IMR-90 (cell line): Measurements from ENCODE around the gene B3GAT2. TPM values are rescaled to one million over a fixed set of nuclear protein-coding genes. Genes with fewer than 3 reads are reported as not detected.

Experiments used
- ATAC-seq: fragments of 200-7000 bp; cut with Tn5 transposase; 2 replicates; pipeline ENCODE4 v1.9.1; 2020; ENCODE audit warnings: low read depth, mild to moderate bottlenecking, moderate library complexity
- BruUV-seq: library from RNA; stranded (reverse); fragments of 400-500 nt; replicated peaks from 2 replicates; lab custom pipeline; 2021; lab: Mats Ljungman, UMichigan
- CTCF ChIA-PET: fragments of 300-600 bp; formaldehyde crosslinking; extraction: SDS; loops from one replicate; lab custom pipeline; 2021; ENCODE audit warnings: antibody characterized with exemption; lab: Yijun Ruan, JAX
- POLR2A ChIA-PET: fragments of 300-600 bp; sonication (Branson Sonifier 250); formaldehyde crosslinking; loops from one replicate; lab custom pipeline; 2022; ENCODE audit warnings: antibody characterized with exemption; ENCODE audit not compliant: unreplicated experiment; lab: Charles Lee
- DNase-seq: peaks from one replicate; pipeline ENCODE4 v3.0.0; 2013
- H2AFZ ChIP-seq: replicated peaks from 2 replicates; pipeline ENCODE3; 2013; ENCODE audit warnings: low read length, mild to moderate bottlenecking; ENCODE audit not compliant: poor library complexity
- H2AK5ac ChIP-seq: 2 replicates; pipeline ENCODE4 v1.6.1; 2013; ENCODE audit warnings: low read depth, low read length, inconsistent platforms
- H2AK9ac ChIP-seq: replicated peaks from 2 replicates; pipeline ENCODE3; 2013; ENCODE audit warnings: mild to moderate bottlenecking, low read depth, low read length, moderate library complexity; ENCODE audit not compliant: poor library complexity
- H2BK120ac ChIP-seq: 2 replicates; pipeline ENCODE4 v1.6.1; 2013; ENCODE audit warnings: low read depth, low read length, inconsistent platforms
- H2BK15ac ChIP-seq: 3 replicates; pipeline ENCODE4 v1.6.1; 2013; ENCODE audit warnings: low read depth, low read length, inconsistent platforms
- H2BK20ac ChIP-seq: 2 replicates; pipeline ENCODE4 v1.6.1; 2013; ENCODE audit warnings: low read depth, mild to moderate bottlenecking, inconsistent platforms, low read length, moderate library complexity
- H2BK5ac ChIP-seq: 2 replicates; pipeline ENCODE4 v1.6.1; 2013; ENCODE audit warnings: mild to moderate bottlenecking, low read depth, low read length, inconsistent platforms; ENCODE audit not compliant: poor library complexity, severe bottlenecking
- H3K14ac ChIP-seq: replicated peaks from 2 replicates; pipeline ENCODE4 v1.6.1; 2013; ENCODE audit warnings: low read depth, low read length, inconsistent platforms
- H3K18ac ChIP-seq: 2 replicates; pipeline ENCODE4 v1.6.1; 2013; ENCODE audit warnings: low read depth, low read length, control low read depth
- H3K23ac ChIP-seq: 2 replicates; pipeline ENCODE4 v1.6.1; 2013; ENCODE audit warnings: low read depth, low read length, inconsistent platforms
- H3K27ac ChIP-seq: 2 replicates; pipeline ENCODE4 v1.5.1; 2013; ENCODE audit warnings: mild to moderate bottlenecking, control low read depth, low read length; ENCODE audit not compliant: insufficient read depth
- H3K27me3 ChIP-seq: 2 replicates; pipeline ENCODE4 v1.6.1; 2013; ENCODE audit warnings: low read length; ENCODE audit not compliant: control insufficient read depth, insufficient read depth
- H3K36me3 ChIP-seq: 2 replicates; pipeline ENCODE4 v1.6.1; 2013; ENCODE audit warnings: low read length, mixed read lengths; ENCODE audit not compliant: control insufficient read depth, insufficient read depth
- H3K4ac ChIP-seq: 2 replicates; pipeline ENCODE4 v1.6.1; 2013; ENCODE audit warnings: low read depth, low read length, inconsistent platforms
- H3K4me1 ChIP-seq: 2 replicates; pipeline ENCODE4 v1.6.1; 2013; ENCODE audit warnings: low read length, mixed read lengths; ENCODE audit not compliant: control insufficient read depth, insufficient read depth
- H3K4me2 ChIP-seq: 2 replicates; pipeline ENCODE4 v1.6.1; 2013; ENCODE audit warnings: low read depth, mild to moderate bottlenecking, control low read depth, low read length, moderate library complexity
- H3K4me3 ChIP-seq: 2 replicates; pipeline ENCODE4 v1.5.1; 2013; ENCODE audit warnings: low read depth, mild to moderate bottlenecking, control low read depth, low read length, moderate library complexity; ENCODE audit not compliant: insufficient read depth
- H3K56ac ChIP-seq: 2 replicates; pipeline ENCODE4 v1.6.1; 2013; ENCODE audit warnings: low read length, inconsistent platforms; ENCODE audit not compliant: insufficient read depth; ENCODE audit errors: extremely low read depth
- H3K79me1 ChIP-seq, 2 experiments: 2 replicates each; pipeline ENCODE4 v1.6.1; 2013; ENCODE audit warnings: low read length in 2 of 2, inconsistent platforms in 1 of 2, low read depth in 1 of 2
- H3K9ac ChIP-seq: 2 replicates; pipeline ENCODE4 v1.6.1; 2013; ENCODE audit warnings: low read depth, low read length, control low read depth
- H3K9me1 ChIP-seq: 2 replicates; pipeline ENCODE4 v1.6.1; 2013; ENCODE audit warnings: low read length, inconsistent platforms; ENCODE audit not compliant: insufficient read depth
- H3K9me3 ChIP-seq: 2 replicates; pipeline ENCODE4 v1.6.1; 2013; ENCODE audit warnings: low read length; ENCODE audit not compliant: control insufficient read depth, insufficient read depth
- H4K20me1 ChIP-seq: 2 replicates; pipeline ENCODE4 v1.6.1; 2013; ENCODE audit warnings: low read length, inconsistent platforms; ENCODE audit not compliant: insufficient read depth
- H4K5ac ChIP-seq: 2 replicates; pipeline ENCODE4 v1.6.1; 2013; ENCODE audit warnings: mild to moderate bottlenecking, low read depth, low read length, control low read depth
- H4K8ac ChIP-seq, 2 experiments: 2 replicates each; pipeline ENCODE4 v1.6.1; 2013; ENCODE audit warnings: low read depth in 2 of 2, low read length in 2 of 2, control low read depth in 1 of 2, inconsistent platforms in 1 of 2
- H4K91ac ChIP-seq: 2 replicates; pipeline ENCODE4 v1.6.1; 2013; ENCODE audit warnings: low read depth, low read length, inconsistent platforms; ENCODE audit not compliant: insufficient read depth
- BHLHE40 ChIP-seq: fragments of 150-350 bp; IDR thresholded peaks from 2 replicates; pipeline ENCODE4 v1.6.1; 2016; ENCODE audit warnings: mild to moderate bottlenecking, low read depth, low read length
- CEBPB ChIP-seq: IDR thresholded peaks from 2 replicates; pipeline ENCODE4 v1.6.1; 2012; ENCODE audit warnings: low read depth, low read length, improper control_type of control experiment
- CHD1 ChIP-seq: IDR thresholded peaks from 2 replicates; pipeline ENCODE4 v1.6.1; 2012; ENCODE audit warnings: low read depth, low read length, improper control_type of control experiment
- FOS ChIP-seq: fragments of 150-350 bp; IDR thresholded peaks from 2 replicates; pipeline ENCODE4 v1.6.1; 2016; ENCODE audit warnings: low read depth, low read length
- MAFK ChIP-seq: IDR thresholded peaks from 2 replicates; pipeline ENCODE4 v1.6.1; 2012; ENCODE audit warnings: low read depth, low read length, improper control_type of control experiment
- MAZ ChIP-seq: IDR thresholded peaks from 2 replicates; pipeline ENCODE4 v1.6.1; 2012; ENCODE audit warnings: low read depth, mild to moderate bottlenecking, low read length, improper control_type of control experiment, moderate library complexity, borderline replicate concordance
- MXI1 ChIP-seq: IDR thresholded peaks from 2 replicates; pipeline ENCODE4 v1.6.1; 2012; ENCODE audit warnings: low read depth, mild to moderate bottlenecking, low read length, moderate library complexity, borderline replicate concordance
- NFE2L2 ChIP-seq: fragments of 150-350 bp; IDR thresholded peaks from 2 replicates; pipeline ENCODE4 v1.6.1; 2016; ENCODE audit warnings: low read depth, mild to moderate bottlenecking, low read length
- POLR2A ChIP-seq: IDR thresholded peaks from 2 replicates; pipeline ENCODE4 v1.6.1; 2012; ENCODE audit warnings: mild to moderate bottlenecking, low read depth, low read length
- RAD21 ChIP-seq: IDR thresholded peaks from 2 replicates; pipeline ENCODE4 v1.6.1; 2012; ENCODE audit warnings: low read length, improper control_type of control experiment
- RCOR1 ChIP-seq: IDR thresholded peaks from 2 replicates; pipeline ENCODE4 v1.6.1; 2012; ENCODE audit warnings: mild to moderate bottlenecking, low read length, improper control_type of control experiment; ENCODE audit not compliant: insufficient replicate concordance
- RFX5 ChIP-seq: IDR thresholded peaks from 2 replicates; pipeline ENCODE4 v1.8.0; 2012; ENCODE audit warnings: low read depth, mild to moderate bottlenecking, low read length, moderate library complexity
- SMC3 ChIP-seq: fragments of 150-350 bp; IDR thresholded peaks from 2 replicates; pipeline ENCODE4 v1.6.1; 2016; ENCODE audit warnings: low read depth, mild to moderate bottlenecking, antibody characterized with exemption, low read length, moderate library complexity
- whole genome bisulfite sequencing, 2 experiments: methylation state at CpG; one replicate each; pipeline versions ENCODE4 v1.1.5 to v1.1.7; 2013; ENCODE audit warnings: missing lambda C conversion rate in 2 of 2; ENCODE audit not compliant: insufficient read length in 1 of 2; ENCODE audit errors: extremely low coverage in 2 of 2; 5-methylcytosine and 5-hydroxymethylcytosine counted together
- dilution Hi-C: fragments of 300-500 bp; cut with HindIII; formaldehyde crosslinking; loops from one replicate; pipeline ENCODE4 v1.14.3; 2018; ENCODE audit warnings: low sequenced_read_pairs; ENCODE audit not compliant: unreplicated experiment
- in situ Hi-C: fragments of 300-500 bp; cut with MboI; formaldehyde crosslinking; loops from 3 replicates; pipeline ENCODE4 v1.14.3; 2019; ENCODE audit warnings: low sequenced_read_pairs, inconsistent platforms, mixed read lengths
- intact Hi-C: fragments of 100-400 bp; cut with micrococcal nuclease; formaldehyde crosslinking; loops from 2 replicates; pipeline ENCODE4 v1.10.0; 2022
- polyA plus RNA-seq, 3 experiments: library from polyadenylated mRNA; depleted of rRNA; stranded (reverse); fragments of >200 nt; gene quantifications; 2 replicates each; pipeline ENCODE4 v1.2.3, GENCODE V29; 2012; ENCODE audit warnings: low replicate concordance in 1 of 3
- total RNA-seq: library from RNA; depleted of rRNA; stranded (reverse); fragments of >200 nt; gene quantifications from 2 replicates; pipeline ENCODE4 v1.2.3, GENCODE V29; 2012
- TF ChIP-seq, protein P1 (sequence below): fragments of 150-350 bp; IDR thresholded peaks from 2 replicates; pipeline ENCODE4 v1.6.1; 2016; ENCODE audit warnings: low read depth, mild to moderate bottlenecking, low read length, moderate library complexity, borderline replicate concordance
- TF ChIP-seq, protein P2 (sequence below): conservative IDR thresholded peaks from 2 replicates; pipeline ENCODE4 v1.5.1; 2012; ENCODE audit warnings: mild to moderate bottlenecking, low read depth, low read length, improper control_type of control experiment
- TF ChIP-seq, protein P3 (sequence below): fragments of 150-350 bp; IDR thresholded peaks from 2 replicates; pipeline ENCODE4 v1.6.1; 2017; ENCODE audit warnings: mild to moderate bottlenecking, antibody characterized with exemption, low read length, low read depth

B3GAT2 gene
- total and polyA plus RNA-seq, 2 of the 4 experiments (the other 2 are of a cell fraction), result 0.02 TPM; not detected in 1

DNA sequence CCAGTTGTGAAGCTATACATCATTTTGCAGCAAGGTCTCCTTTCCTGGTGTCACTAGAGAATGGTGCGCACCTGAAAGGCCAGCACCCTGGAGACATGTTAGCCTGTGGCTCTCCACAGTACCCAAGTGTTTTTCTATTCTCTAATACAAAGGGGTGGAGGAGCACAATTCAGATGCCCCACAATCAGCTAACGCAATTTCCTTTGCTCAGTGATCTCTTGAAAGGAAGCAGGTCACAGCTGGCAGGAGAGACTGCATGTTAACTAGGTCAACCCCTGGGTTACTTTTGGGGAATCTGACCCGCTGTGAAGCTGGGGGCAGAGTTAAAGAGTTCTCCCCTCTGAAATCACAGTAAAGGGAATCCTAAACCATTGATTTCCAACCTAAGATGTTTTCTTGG is 92.5 kb downstream of the B3GAT2 start:
- DNase-seq, result no peak
- Histone ChIP-seq H3K79me1 (no peaks in the 10 kb centered on the region), H2AFZ (no peak overlapping the region), H3K56ac (no peak overlapping the region), H4K91ac (no peak overlapping the region), H3K9me3 (no peaks in the 10 kb centered on the region), H3K4me3 (no peak overlapping the region), H3K27me3 (no peaks in the 10 kb centered on the region), H2BK5ac (no peak overlapping the region), H3K23ac (no peak overlapping the region), H2BK15ac (no peak overlapping the region), H4K8ac (no peak overlapping the region), H3K4me2 (no peak overlapping the region), H2AK5ac (no peak overlapping the region), H4K5ac (no peak overlapping the region), H3K4ac (no peak overlapping the region), H3K9ac (no peak overlapping the region), H2BK20ac (no peak overlapping the region), H2AK9ac (no peak overlapping the region), H2BK120ac (no peak overlapping the region), H3K36me3 (no peaks in the 10 kb centered on the region), H3K9me1 (no peaks in the 10 kb centered on the region), H3K14ac (no peak overlapping the region), H3K4me1 (no peaks in the 10 kb centered on the region), H3K18ac (no peak overlapping the region), H3K27ac (no peak overlapping the region), H4K20me1 (no peaks in the 10 kb centered on the region)
- in situ Hi-C loops (no loop called here), intact Hi-C loops (no loop called here), dilution Hi-C loops (no loop called here)
- POLR2A ChIA-PET, result no interaction called here
- TF ChIP-seq MAZ (no peak), MAFK (no peak), FOS (no peak), SMC3 (no peak), RFX5 (no peak), MXI1 (no peak), CHD1 (no peak), POLR2A (no peak), RAD21 (no peak), RCOR1 (no peak), CEBPB (no peak), BHLHE40 (no peak), NFE2L2 (no peak)
- TF ChIP-seq, protein P1, sequence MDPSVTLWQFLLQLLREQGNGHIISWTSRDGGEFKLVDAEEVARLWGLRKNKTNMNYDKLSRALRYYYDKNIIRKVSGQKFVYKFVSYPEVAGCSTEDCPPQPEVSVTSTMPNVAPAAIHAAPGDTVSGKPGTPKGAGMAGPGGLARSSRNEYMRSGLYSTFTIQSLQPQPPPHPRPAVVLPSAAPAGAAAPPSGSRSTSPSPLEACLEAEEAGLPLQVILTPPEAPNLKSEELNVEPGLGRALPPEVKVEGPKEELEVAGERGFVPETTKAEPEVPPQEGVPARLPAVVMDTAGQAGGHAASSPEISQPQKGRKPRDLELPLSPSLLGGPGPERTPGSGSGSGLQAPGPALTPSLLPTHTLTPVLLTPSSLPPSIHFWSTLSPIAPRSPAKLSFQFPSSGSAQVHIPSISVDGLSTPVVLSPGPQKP, result no peak
- TF ChIP-seq, protein P2, sequence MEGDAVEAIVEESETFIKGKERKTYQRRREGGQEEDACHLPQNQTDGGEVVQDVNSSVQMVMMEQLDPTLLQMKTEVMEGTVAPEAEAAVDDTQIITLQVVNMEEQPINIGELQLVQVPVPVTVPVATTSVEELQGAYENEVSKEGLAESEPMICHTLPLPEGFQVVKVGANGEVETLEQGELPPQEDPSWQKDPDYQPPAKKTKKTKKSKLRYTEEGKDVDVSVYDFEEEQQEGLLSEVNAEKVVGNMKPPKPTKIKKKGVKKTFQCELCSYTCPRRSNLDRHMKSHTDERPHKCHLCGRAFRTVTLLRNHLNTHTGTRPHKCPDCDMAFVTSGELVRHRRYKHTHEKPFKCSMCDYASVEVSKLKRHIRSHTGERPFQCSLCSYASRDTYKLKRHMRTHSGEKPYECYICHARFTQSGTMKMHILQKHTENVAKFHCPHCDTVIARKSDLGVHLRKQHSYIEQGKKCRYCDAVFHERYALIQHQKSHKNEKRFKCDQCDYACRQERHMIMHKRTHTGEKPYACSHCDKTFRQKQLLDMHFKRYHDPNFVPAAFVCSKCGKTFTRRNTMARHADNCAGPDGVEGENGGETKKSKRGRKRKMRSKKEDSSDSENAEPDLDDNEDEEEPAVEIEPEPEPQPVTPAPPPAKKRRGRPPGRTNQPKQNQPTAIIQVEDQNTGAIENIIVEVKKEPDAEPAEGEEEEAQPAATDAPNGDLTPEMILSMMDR, result no peak
- TF ChIP-seq, protein P3, sequence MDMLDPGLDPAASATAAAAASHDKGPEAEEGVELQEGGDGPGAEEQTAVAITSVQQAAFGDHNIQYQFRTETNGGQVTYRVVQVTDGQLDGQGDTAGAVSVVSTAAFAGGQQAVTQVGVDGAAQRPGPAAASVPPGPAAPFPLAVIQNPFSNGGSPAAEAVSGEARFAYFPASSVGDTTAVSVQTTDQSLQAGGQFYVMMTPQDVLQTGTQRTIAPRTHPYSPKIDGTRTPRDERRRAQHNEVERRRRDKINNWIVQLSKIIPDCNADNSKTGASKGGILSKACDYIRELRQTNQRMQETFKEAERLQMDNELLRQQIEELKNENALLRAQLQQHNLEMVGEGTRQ, result no peak
- no TSS peak for BruUV-seq
- CTCF ChIA-PET, result interaction anchor here (0.6 kb wide), 1 partner anchor 300 kb away, joined by 3 read pairs; no protein-coding TSS in a partner anchor
- no peak for ATAC-seq
- WGBS, 2 experiments, result no CpG with 5 or more reads among the region's 3 CpGs
